VCaP (cell line): Measurements from ENCODE around the gene CBS.
A peak's percentile ranks its signal among the peaks of the same experiment; 100 is the strongest.

ENCODE experiments used
- H3K27ac ChIP-seq: fragments of 450-650 bp; 2 replicates; pipeline ENCODE4 v1.5.1; 2017
- TF ChIP-seq, protein P1 (sequence below): fragments of 450-650 bp; conservative IDR thresholded peaks from 2 replicates; pipeline ENCODE4 v1.5.1; 2017; ENCODE audit warnings: mild to moderate bottlenecking, moderate library complexity

The CBS gene

DNA sequence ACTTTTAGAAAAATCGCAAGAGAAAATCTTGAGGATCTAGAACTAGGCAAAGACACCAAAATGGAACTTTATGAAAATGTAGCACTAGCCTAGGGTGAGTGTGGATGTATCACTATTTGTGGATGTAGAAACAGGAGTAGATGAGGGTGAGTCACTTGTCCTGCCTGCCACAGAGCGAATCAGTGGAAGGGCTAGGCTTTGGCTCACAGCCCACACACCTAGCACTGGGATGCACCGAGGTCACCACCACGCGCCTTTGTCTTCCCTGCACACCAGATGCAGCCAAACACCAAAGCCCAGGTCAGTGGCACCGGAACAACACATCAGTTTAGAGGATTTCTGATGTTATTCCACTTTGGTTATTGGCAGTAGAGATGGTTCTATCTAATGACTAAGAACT is 63.0 kb downstream of the CBS start:
- TF ChIP-seq, protein P1, sequence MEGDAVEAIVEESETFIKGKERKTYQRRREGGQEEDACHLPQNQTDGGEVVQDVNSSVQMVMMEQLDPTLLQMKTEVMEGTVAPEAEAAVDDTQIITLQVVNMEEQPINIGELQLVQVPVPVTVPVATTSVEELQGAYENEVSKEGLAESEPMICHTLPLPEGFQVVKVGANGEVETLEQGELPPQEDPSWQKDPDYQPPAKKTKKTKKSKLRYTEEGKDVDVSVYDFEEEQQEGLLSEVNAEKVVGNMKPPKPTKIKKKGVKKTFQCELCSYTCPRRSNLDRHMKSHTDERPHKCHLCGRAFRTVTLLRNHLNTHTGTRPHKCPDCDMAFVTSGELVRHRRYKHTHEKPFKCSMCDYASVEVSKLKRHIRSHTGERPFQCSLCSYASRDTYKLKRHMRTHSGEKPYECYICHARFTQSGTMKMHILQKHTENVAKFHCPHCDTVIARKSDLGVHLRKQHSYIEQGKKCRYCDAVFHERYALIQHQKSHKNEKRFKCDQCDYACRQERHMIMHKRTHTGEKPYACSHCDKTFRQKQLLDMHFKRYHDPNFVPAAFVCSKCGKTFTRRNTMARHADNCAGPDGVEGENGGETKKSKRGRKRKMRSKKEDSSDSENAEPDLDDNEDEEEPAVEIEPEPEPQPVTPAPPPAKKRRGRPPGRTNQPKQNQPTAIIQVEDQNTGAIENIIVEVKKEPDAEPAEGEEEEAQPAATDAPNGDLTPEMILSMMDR, result no peak
- H3K27ac ChIP-seq, result no peak overlapping the region

DNA sequence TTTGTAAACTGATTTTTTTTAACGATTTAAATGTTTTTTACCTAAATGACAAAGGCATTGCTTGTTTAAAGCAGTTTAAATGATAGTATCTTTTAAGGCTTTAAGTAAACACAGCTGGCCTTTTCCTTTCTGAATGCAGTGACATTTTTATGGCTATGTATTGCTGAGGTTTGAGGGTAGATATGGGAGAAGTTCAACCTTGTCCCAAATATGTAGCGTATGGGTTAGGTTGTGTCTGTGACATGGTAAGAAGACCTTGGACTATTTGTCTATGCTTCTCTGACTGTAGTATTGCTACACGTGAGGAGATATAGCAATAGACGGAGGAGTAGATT is 68.8 kb downstream of the CBS start:
- peak overlapping the region; percentile 55 for H3K27ac ChIP-seq
- TF ChIP-seq, protein P1, result no peak

DNA sequence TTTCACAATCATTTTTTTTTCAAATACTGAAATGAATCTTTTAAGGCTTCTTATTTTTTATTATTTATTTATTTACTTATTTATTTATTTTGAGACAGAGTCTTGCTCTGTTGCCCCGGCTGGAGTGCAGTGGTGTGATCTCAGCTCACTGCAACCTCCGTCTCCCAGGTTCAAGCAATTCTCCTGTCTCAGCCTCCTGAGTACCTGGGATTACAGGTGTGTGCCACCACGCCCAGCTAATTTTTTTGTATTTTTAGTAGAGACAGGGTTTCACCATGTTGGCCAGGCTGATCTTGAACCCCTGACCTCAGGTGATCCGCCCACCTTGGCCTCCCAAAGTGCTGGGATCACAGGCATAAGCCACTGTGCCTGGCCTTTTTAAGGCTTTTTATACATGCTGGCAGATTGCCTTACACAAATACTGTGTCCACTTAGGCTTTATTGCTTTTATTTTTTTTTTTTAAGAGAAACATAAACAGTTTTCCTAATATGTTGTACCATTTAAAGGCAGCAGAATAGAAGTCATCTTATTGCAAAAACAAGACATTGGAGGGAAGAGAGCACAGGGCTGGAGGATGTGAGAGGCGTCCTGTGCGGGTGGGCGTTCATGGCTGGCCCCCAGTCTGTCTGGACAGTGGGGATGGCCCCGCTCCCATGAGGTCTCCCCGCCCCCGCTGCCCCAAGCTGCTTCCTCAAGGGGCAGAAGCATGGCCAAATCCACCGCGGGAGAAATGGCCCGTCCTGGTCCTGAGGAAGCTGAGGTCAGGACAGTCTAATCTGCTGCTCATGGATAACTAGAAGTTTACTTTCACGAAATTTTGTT is 69.4 kb downstream of the CBS start:
- peak overlapping the region; percentile 55 for H3K27ac ChIP-seq

DNA sequence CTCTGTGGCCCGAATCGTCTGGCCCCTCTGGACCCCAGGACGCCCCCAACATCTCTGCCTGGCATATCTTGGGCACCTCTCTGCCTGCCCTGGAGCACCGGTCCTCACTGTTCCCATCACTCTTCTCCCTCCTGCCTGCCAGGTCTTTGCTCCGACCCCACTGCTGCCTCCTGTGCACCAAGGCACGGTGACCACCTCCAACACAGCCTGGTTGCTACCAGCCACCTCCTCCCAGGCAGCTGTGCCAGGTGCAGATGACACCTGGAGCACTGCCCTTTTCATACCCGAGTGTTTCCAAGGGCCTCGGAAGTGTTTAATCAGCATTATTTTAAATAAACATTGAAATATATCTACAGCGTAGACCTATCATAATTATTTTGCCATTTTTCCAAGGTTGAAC is 70.0 kb downstream of the CBS start:
- peak overlapping the region; percentile 55 for H3K27ac ChIP-seq
- TF ChIP-seq, protein P1, result no peak

DNA sequence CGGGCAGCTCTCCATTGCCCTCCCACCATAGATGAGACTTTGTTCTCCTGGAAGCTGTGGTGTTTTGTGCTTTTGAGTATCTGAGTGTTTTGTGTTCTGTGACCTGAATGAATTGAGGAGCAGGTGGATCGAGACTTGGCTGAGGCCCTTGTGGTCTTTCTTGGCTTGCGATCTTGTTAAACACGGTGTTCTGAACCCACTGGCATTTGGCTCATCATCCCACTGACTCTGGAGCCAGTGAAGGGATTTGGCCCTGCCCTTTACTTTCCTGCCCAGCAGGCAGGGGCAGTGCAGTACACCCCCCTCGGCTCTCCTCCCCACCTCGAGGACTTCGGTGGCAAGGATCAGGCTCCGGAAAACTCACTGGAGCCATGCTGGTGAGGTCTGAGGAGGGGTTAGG is 70.7 kb downstream of the CBS start:
- TF ChIP-seq, protein P1, result no peak
- no peak overlapping the region for H3K27ac ChIP-seq
